CD4-positive, alpha-beta T cell treated with Interleukin-4 for 1 hour (primary cell): Measurements from ENCODE around the gene PFDN1.

Experiments
- DNase-seq, 2 donors: peaks; one replicate each; pipeline ENCODE4 v3.0.0-alpha.2; 2020 to 2022

PFDN1 gene

GRCh38 chr5:140235791-140236551 is 66.9 kb downstream of the PFDN1 start:
- no peak for DNase-seq

GRCh38 chr5:140234377-140234989 is 68.4 kb downstream of the PFDN1 start:
- no peak for DNase-seq

GRCh38 chr5:140232731-140233130 is 70.2 kb downstream of the PFDN1 start:
- DNase-seq: no peak

- no peak for DNase-seq
These were observed 72.5 kb downstream of the PFDN1 start for GRCh38 chr5:140230373-140230772.

GRCh38 chr5:140228364-140228837 is 74.5 kb downstream of the PFDN1 start:
- no peak for DNase-seq

GRCh38 chr5:140227046-140227445 is 75.9 kb downstream of the PFDN1 start:
- no peak for DNase-seq

- DNase-seq: no peak
These were observed 77.5 kb downstream of the PFDN1 start for GRCh38 chr5:140225396-140225795.

GRCh38 chr5:140224658-140225057 is 78.2 kb downstream of the PFDN1 start:
- DNase-seq: no peak

GRCh38 chr5:140223567-140223966 is 79.3 kb downstream of the PFDN1 start:
- DNase-seq: no peak

- no peak for DNase-seq
These were observed 80.5 kb downstream of the PFDN1 start for GRCh38 chr5:140222416-140222815.

GRCh38 chr5:140221697-140222223 is 81.1 kb downstream of the PFDN1 start:
- DNase-seq: no peak

- DNase-seq: no peak
These were observed 82.2 kb downstream of the PFDN1 start for GRCh38 chr5:140220698-140221064.

- DNase-seq: no peak
These were observed 82.7 kb downstream of the PFDN1 start for GRCh38 chr5:140220032-140220697.

- no peak for DNase-seq
These were observed 83.6 kb downstream of the PFDN1 start for GRCh38 chr5:140219068-140219991.

GRCh38 chr5:140217299-140218026 is 85.4 kb downstream of the PFDN1 start:
- DNase-seq: no peak

GRCh38 chr5:140216478-140217074 is 86.3 kb downstream of the PFDN1 start:
- DNase-seq: no peak

GRCh38 chr5:140215276-140215675 is 87.6 kb downstream of the PFDN1 start:
- no peak for DNase-seq

GRCh38 chr5:140214831-140215230 is 88.1 kb downstream of the PFDN1 start:
- DNase-seq: no peak

- no peak for DNase-seq
These were observed 89.4 kb downstream of the PFDN1 start for GRCh38 chr5:140213370-140213983.

GRCh38 chr5:140208065-140208464 is 94.8 kb downstream of the PFDN1 start:
- DNase-seq: no peak
